B cell (primary cell): Measurements from ENCODE around the gene RAB27A. TPM values are rescaled to one million over a fixed set of nuclear protein-coding genes. Genes with fewer than 3 reads are reported as not detected.

Experiments used
- ATAC-seq: fragments of 200-7000 bp; cut with Tn5 transposase; one replicate; pipeline ENCODE4 v1.10.0; 2021; ENCODE audit warnings: low read depth, mild to moderate bottlenecking, moderate number of reproducible peaks, moderate library complexity
- CTCF ChIA-PET: fragments of 350-600 bp; sonication (Branson Sonifier 250); formaldehyde crosslinking; loops from one replicate; lab custom pipeline; 2021; ENCODE audit warnings: antibody characterized with exemption, inconsistent platforms; lab: Charles Lee
- POLR2A ChIA-PET: fragments of 350-600 bp; sonication (Branson Sonifier 250); formaldehyde crosslinking; loops from one replicate; lab custom pipeline; 2021; ENCODE audit warnings: antibody characterized with exemption; lab: Charles Lee
- DNase-seq: peaks from one replicate; pipeline ENCODE4 v3.0.0; 2013
- H2AFZ ChIP-seq: 2 replicates; pipeline ENCODE4 v1.6.1; 2012; ENCODE audit warnings: mild to moderate bottlenecking, low read depth, low read length; ENCODE audit not compliant: insufficient read depth, poor library complexity, severe bottlenecking
- H3K27ac ChIP-seq, 2 donors: 1 replicate in 1 of 2; 2 replicates in 1 of 2; pipeline ENCODE4 v1.5.1; 2012 to 2013; ENCODE audit warnings: low read length in 2 of 2, mild to moderate bottlenecking in 2 of 2, moderate library complexity in 1 of 2
- H3K27me3 ChIP-seq, 4 experiments: fragments of 200-600 bp in 1 of 4; sonication (generic) in 1 of 4; replicated peaks in 1 of 4; 1 replicate in 2 of 4; 2 replicates in 2 of 4; pipeline versions ENCODE4 v1.6.1 to v1.7.0; 2013 to 2016; ENCODE audit warnings: low read length in 3 of 4, mild to moderate bottlenecking in 2 of 4, mixed read lengths in 1 of 4, moderate library complexity in 1 of 4; ENCODE audit not compliant: insufficient read depth in 4 of 4, control insufficient read depth in 3 of 4; ENCODE audit errors: control extremely low read depth in 1 of 4
- H3K36me3 ChIP-seq, 2 experiments: replicated peaks in 1 of 2; 1 replicate in 1 of 2; 2 replicates in 1 of 2; pipeline versions ENCODE4 v1.6.1 to v1.7.1; 2013; ENCODE audit warnings: low read length in 1 of 2; ENCODE audit not compliant: insufficient read depth in 2 of 2, control insufficient read depth in 1 of 2; ENCODE audit errors: control extremely low read depth in 1 of 2, extremely low read depth in 1 of 2
- H3K4me1 ChIP-seq, 2 donors: fragments of 200-600 bp in 1 of 2; sonication (generic) in 1 of 2; 1 replicate in 1 of 2; 2 replicates in 1 of 2; pipeline versions ENCODE4 v1.5.1 to v1.6.1; 2013 to 2017; ENCODE audit warnings: low read length in 2 of 2; ENCODE audit not compliant: control insufficient read depth in 2 of 2, insufficient read depth in 2 of 2
- H3K4me2 ChIP-seq: replicated peaks from 2 replicates; pipeline ENCODE3; 2012; ENCODE audit warnings: mild to moderate bottlenecking, low read depth, low read length; ENCODE audit not compliant: poor library complexity, severe bottlenecking
- H3K4me3 ChIP-seq, 5 experiments: fragments of 200-600 bp in 1 of 5; sonication (generic) in 1 of 5; 1 replicate in 3 of 5; 2 replicates in 2 of 5; pipeline versions ENCODE4 v1.5.1 to v1.7.0; 2011 to 2016; ENCODE audit warnings: low read length in 4 of 5, mild to moderate bottlenecking in 4 of 5, low read depth in 2 of 5, control low read depth in 1 of 5, moderate library complexity in 1 of 5; ENCODE audit not compliant: insufficient read depth in 1 of 5; ENCODE audit errors: control extremely low read depth in 1 of 5, extremely low read depth in 1 of 5
- H3K79me2 ChIP-seq: fragments of 200-600 bp; sonication (generic); one replicate; pipeline ENCODE4 v1.6.0; 2016; ENCODE audit warnings: low read length; ENCODE audit not compliant: control insufficient read depth, insufficient read depth
- H3K9ac ChIP-seq: fragments of 200-600 bp; sonication (generic); 2 replicates; pipeline ENCODE4 v1.6.1; 2017; ENCODE audit warnings: mild to moderate bottlenecking, low read length, moderate library complexity
- H3K9me3 ChIP-seq, 3 donors: one replicate each; pipeline versions ENCODE4 v1.6.1 to v1.7.1; 2013; ENCODE audit warnings: low read length in 2 of 3; ENCODE audit not compliant: control insufficient read depth in 2 of 3, insufficient read depth in 1 of 3; ENCODE audit errors: control extremely low read depth in 1 of 3
- H4K20me1 ChIP-seq: 2 replicates; pipeline ENCODE4 v1.6.0; 2012; ENCODE audit warnings: mild to moderate bottlenecking, low read length; ENCODE audit not compliant: insufficient read depth, control insufficient read depth, poor library complexity, severe bottlenecking
- H3K27ac Mint-ChIP-seq: one replicate; pipeline ENCODE4 v1.8.0; 2021; ENCODE audit warnings: mixed read lengths
- H3K27me3 Mint-ChIP-seq: one replicate; pipeline ENCODE4 v1.8.0; 2021; ENCODE audit warnings: mixed read lengths
- H3K4me1 Mint-ChIP-seq: one replicate; pipeline ENCODE4 v1.8.0; 2021; ENCODE audit warnings: mixed read lengths
- H3K4me3 Mint-ChIP-seq: one replicate; pipeline ENCODE4 v1.8.0; 2021; ENCODE audit warnings: mixed read lengths
- H3K9me3 Mint-ChIP-seq: one replicate; pipeline ENCODE4 v1.8.0; 2022; ENCODE audit warnings: mixed read lengths; ENCODE audit not compliant: insufficient read depth
- EZH2 ChIP-seq: IDR thresholded peaks from 2 replicates; pipeline ENCODE4 v1.6.1; 2012; ENCODE audit warnings: borderline replicate concordance, low read depth, mild to moderate bottlenecking, moderate library complexity, low read length; ENCODE audit not compliant: insufficient read depth, poor library complexity, severe bottlenecking
- WGBS: methylation state at CpG from one replicate; pipeline ENCODE4 v1.1.5; 2013; ENCODE audit warnings: missing lambda C conversion rate; ENCODE audit not compliant: insufficient coverage; 5-methylcytosine and 5-hydroxymethylcytosine counted together
- intact Hi-C: fragments of 100-400 bp; cut with micrococcal nuclease; formaldehyde crosslinking; loops from one replicate; pipeline ENCODE4 v1.10.0; 2022
- polyA plus RNA-seq: library from polyadenylated mRNA; depleted of rRNA; stranded (reverse); fragments of >200 nt; gene quantifications from 2 replicates; pipeline ENCODE4 v1.2.3, GENCODE V29; 2012
- total RNA-seq, 2 donors: library from RNA; stranded (reverse); fragments of 120-200 nt in 1 of 2; gene quantifications; 1 replicate in 1 of 2; 2 replicates in 1 of 2; pipeline versions ENCODE4 v1.2.3 to v1.2.4, GENCODE V29; 2013 to 2022
- TF ChIP-seq, protein P1 (sequence below): fragments of 200-600 bp; IDR thresholded peaks from one replicate; pipeline ENCODE4 v1.8.0; 2022; ENCODE audit warnings: antibody characterized with exemption, mild to moderate bottlenecking

Gene RAB27A
- total and polyA plus RNA-seq, 2 donors (not counting 1 experiment from before 2014, with no cell fraction given) = 7.2 to 19.0 TPM

DNA sequence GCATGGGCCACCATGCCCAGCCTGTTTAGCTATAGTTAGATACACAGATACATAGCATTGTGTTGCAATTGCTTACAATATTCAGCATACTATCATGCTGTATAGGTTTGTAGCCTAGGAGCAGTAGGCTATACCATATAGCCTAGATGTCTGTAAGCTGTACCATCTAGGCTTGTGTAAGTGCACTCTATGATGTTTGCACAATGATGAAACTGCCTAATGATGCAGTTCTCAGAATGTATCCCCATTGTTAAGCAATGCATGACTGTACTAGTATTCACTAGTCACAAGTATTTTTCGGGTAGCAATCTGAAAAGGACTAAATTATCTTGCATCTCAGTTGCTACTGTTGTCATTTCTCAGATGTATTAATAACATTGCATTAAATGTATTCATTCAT, 45.4 kb upstream of the RAB27A start:
- Histone ChIP-seq H2AFZ (no peak overlapping the region), H3K27me3 (no peaks in the 10 kb centered on the region), H3K4me2 (no peak overlapping the region), H3K27ac (no peak overlapping the region), H3K4me1 (no peaks in the 10 kb centered on the region), H4K20me1 (no peaks in the 10 kb centered on the region), H3K9ac (no peak overlapping the region), H3K4me3 (no peak overlapping the region), H3K36me3 (peaks cover 19 to 69% of the 10 kb centered on the region in 2 experiments), H3K79me2 (no peaks in the 10 kb centered on the region), H3K9me3 (no peaks in the 10 kb centered on the region)
- no peak overlapping the region for H3K4me3 Mint-ChIP-seq
- H3K27ac Mint-ChIP-seq = no peak overlapping the region
- intact Hi-C loops = no loop called here
- ChIA-PET CTCF (no interaction called here), POLR2A (no interaction called here)
- no CpG with 5 or more reads among the region's 1 CpG for WGBS
- no peaks in the 10 kb centered on the region for H3K27me3 Mint-ChIP-seq
- DNase-seq = no peak
- ATAC-seq = no peak
- H3K4me1 Mint-ChIP-seq = no peaks in the 10 kb centered on the region
- TF ChIP-seq, protein P1, sequence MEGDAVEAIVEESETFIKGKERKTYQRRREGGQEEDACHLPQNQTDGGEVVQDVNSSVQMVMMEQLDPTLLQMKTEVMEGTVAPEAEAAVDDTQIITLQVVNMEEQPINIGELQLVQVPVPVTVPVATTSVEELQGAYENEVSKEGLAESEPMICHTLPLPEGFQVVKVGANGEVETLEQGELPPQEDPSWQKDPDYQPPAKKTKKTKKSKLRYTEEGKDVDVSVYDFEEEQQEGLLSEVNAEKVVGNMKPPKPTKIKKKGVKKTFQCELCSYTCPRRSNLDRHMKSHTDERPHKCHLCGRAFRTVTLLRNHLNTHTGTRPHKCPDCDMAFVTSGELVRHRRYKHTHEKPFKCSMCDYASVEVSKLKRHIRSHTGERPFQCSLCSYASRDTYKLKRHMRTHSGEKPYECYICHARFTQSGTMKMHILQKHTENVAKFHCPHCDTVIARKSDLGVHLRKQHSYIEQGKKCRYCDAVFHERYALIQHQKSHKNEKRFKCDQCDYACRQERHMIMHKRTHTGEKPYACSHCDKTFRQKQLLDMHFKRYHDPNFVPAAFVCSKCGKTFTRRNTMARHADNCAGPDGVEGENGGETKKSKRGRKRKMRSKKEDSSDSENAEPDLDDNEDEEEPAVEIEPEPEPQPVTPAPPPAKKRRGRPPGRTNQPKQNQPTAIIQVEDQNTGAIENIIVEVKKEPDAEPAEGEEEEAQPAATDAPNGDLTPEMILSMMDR = no peak
- TF ChIP-seq EZH2 = no peak
- H3K9me3 Mint-ChIP-seq = no peaks in the 10 kb centered on the region

DNA sequence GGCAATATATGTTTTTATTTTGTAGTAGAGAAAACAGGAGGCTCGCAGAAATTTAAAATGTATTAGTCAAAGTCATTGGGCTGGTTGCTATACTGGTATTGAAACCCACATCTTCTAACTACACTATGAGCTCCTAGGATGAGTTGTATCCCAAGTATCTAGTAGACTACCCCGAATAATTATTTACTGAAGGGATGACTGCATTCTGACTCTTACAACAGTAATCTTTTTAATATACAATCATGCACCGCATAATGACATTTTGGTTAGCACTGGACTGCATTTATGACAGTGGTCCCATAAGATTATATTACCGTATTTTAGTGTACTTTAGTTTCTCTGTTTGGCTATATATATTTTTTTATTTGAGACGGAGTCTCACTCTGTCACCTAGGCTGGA, 44.8 kb upstream of the RAB27A start:
- no peak for DNase-seq
- H3K4me1 Mint-ChIP-seq = no peaks in the 10 kb centered on the region
- 100% methylated on average over 1 of the region's 5 CpGs for WGBS
- no peaks in the 10 kb centered on the region for H3K9me3 Mint-ChIP-seq
- Histone ChIP-seq H3K9ac (no peak overlapping the region), H3K27ac (no peak overlapping the region), H3K4me1 (no peaks in the 10 kb centered on the region), H3K79me2 (no peaks in the 10 kb centered on the region), H3K9me3 (no peaks in the 10 kb centered on the region), H4K20me1 (no peaks in the 10 kb centered on the region), H3K4me3 (no peak overlapping the region), H3K36me3 (peaks cover 19 to 67% of the 10 kb centered on the region in 2 experiments), H3K27me3 (no peaks in the 10 kb centered on the region), H3K4me2 (no peak overlapping the region), H2AFZ (no peak overlapping the region)
- POLR2A ChIA-PET = no interaction called here
- intact Hi-C loops = no loop called here
- CTCF ChIA-PET = no interaction called here
- ATAC-seq = no peak
- TF ChIP-seq, protein P1 = no peak
- TF ChIP-seq EZH2 = no peak
- H3K27ac Mint-ChIP-seq = no peak overlapping the region
- H3K4me3 Mint-ChIP-seq = no peak overlapping the region
- no peaks in the 10 kb centered on the region for H3K27me3 Mint-ChIP-seq
